PC-3 (cell line): ENCODE results near the gene KLK8. TPM values are rescaled to one million over a fixed set of nuclear protein-coding genes. Genes with fewer than 3 reads are reported as not detected.

Source experiments
- ATAC-seq: fragments of 200-7000 bp; cut with Tn5 transposase; 2 replicates; pipeline ENCODE4 v1.9.1; 2020; ENCODE audit warnings: mild to moderate bottlenecking, moderate library complexity
- BruUV-seq: library from RNA; stranded (reverse); fragments of 400-500 nt; replicated peaks from 2 replicates; lab custom pipeline; 2021; lab: Mats Ljungman, UMichigan
- CTCF ChIA-PET: fragments of 300-600 bp; sonication (Branson Sonifier 250); formaldehyde crosslinking; loops from one replicate; lab custom pipeline; 2022; ENCODE audit warnings: antibody characterized with exemption; lab: Charles Lee
- POLR2A ChIA-PET: fragments of 300-600 bp; sonication (Branson Sonifier 250); formaldehyde crosslinking; loops from one replicate; lab custom pipeline; 2022; ENCODE audit warnings: antibody characterized with exemption; ENCODE audit not compliant: unreplicated experiment; lab: Charles Lee
- DNase-seq: peaks from one replicate; pipeline ENCODE4 v3.0.0-alpha.2; 2015
- H2AFZ ChIP-seq: fragments of 300-600 bp; sonication (generic); 2 replicates; pipeline ENCODE4 v1.6.0; 2016; ENCODE audit warnings: antibody characterized with exemption, low read length
- H3F3A ChIP-seq: fragments of 300-600 bp; sonication (generic); one replicate; pipeline ENCODE4 v1.6.0; 2017; ENCODE audit warnings: antibody characterized with exemption, low read length, control low read depth, mild to moderate bottlenecking; ENCODE audit not compliant: unreplicated experiment
- H3K27ac ChIP-seq: fragments of 300-600 bp; sonication (generic); 2 replicates; pipeline ENCODE4 v1.5.1; 2016; ENCODE audit warnings: mild to moderate bottlenecking, low read length
- H3K27me3 ChIP-seq: fragments of 300-600 bp; sonication (generic); 2 replicates; pipeline ENCODE4 v1.6.1; 2016; ENCODE audit warnings: low read length, mixed read lengths
- H3K36me3 ChIP-seq: fragments of 300-600 bp; sonication (generic); 2 replicates; pipeline ENCODE4 v1.6.1; 2016; ENCODE audit warnings: low read depth, mixed run types, low read length, mixed read lengths
- H3K4me1 ChIP-seq: fragments of 300-600 bp; sonication (generic); 2 replicates; pipeline ENCODE4 v1.5.1; 2016; ENCODE audit warnings: low read length; ENCODE audit not compliant: insufficient read depth
- H3K4me2 ChIP-seq: fragments of 300-600 bp; sonication (generic); 2 replicates; pipeline ENCODE4 v1.6.0; 2016; ENCODE audit warnings: low read length
- H3K4me3 ChIP-seq: fragments of 300-600 bp; sonication (generic); 2 replicates; pipeline ENCODE4 v1.5.1; 2016; ENCODE audit warnings: mild to moderate bottlenecking, low read length, mixed read lengths
- H3K79me2 ChIP-seq: fragments of 300-600 bp; sonication (generic); 2 replicates; pipeline ENCODE4 v1.6.1; 2017; ENCODE audit warnings: low read length, mixed read lengths
- H3K9ac ChIP-seq: fragments of 300-600 bp; sonication (generic); 2 replicates; pipeline ENCODE4 v1.6.0; 2016; ENCODE audit warnings: mild to moderate bottlenecking, low read length
- H3K9me2 ChIP-seq: fragments of 300-600 bp; sonication (generic); replicated peaks from 2 replicates; pipeline ENCODE4 v1.6.1; 2016; ENCODE audit warnings: mixed run types, low read length, mixed read lengths
- H3K9me3 ChIP-seq: fragments of 300-600 bp; sonication (generic); 2 replicates; pipeline ENCODE4 v1.6.1; 2016; ENCODE audit warnings: low read length, mixed read lengths
- H4K20me1 ChIP-seq: fragments of 300-600 bp; sonication (generic); 2 replicates; pipeline ENCODE4 v1.6.1; 2016; ENCODE audit warnings: low read length, mixed read lengths
- EZH2 ChIP-seq: fragments of 300-600 bp; sonication (generic); IDR thresholded peaks from one replicate; pipeline ENCODE4 v1.6.1; 2017; ENCODE audit warnings: antibody characterized with exemption, mild to moderate bottlenecking, low read length; ENCODE audit not compliant: unreplicated experiment
- EZH2phosphoT487 ChIP-seq: fragments of 300-600 bp; sonication (generic); IDR thresholded peaks from 2 replicates; pipeline ENCODE4 v1.6.1; 2018; ENCODE audit warnings: mild to moderate bottlenecking, antibody characterized with exemption, low read length, borderline replicate concordance
- intact Hi-C: fragments of 100-400 bp; cut with micrococcal nuclease; formaldehyde crosslinking; loops from 2 replicates; pipeline ENCODE4 v1.9.0; 2023
- total RNA-seq: library from RNA; depleted of rRNA; stranded (reverse); fragments of >200 nt; gene quantifications from 2 replicates; pipeline ENCODE4 v1.2.3, GENCODE V29; 2014
- TF ChIP-seq, protein P1 (sequence below): fragments of 300-600 bp; sonication (generic); conservative IDR thresholded peaks from 2 replicates; pipeline ENCODE4 v1.5.1; 2017; ENCODE audit warnings: antibody characterized with exemption, low read depth, mild to moderate bottlenecking, low read length

KLK8 gene
- total RNA-seq, 1 experiment from 2014 or later = 2.3 TPM

DNA sequence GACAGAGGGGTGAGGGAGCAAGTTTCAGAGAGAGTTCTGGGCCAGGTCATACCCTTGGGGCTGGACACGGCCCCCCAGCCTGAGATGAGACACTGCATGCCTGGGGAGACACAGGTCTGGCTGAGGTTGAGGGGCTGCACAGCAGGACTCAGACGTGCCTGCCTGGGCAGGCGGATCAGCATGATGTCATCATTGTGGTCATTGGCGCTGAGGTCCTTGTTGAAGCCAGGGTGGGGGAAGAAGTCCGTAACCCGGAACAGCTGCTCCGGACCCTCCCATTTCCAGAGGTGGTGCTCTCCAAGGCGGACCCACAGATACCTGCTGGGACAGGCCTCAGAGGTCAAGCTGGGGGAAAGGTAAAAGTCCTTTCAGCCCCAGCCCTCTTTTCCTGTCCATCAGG, 5.0 kb upstream of the KLK8 start:
- Histone ChIP-seq H3K4me3 (no peak overlapping the region), H4K20me1 (no peaks in the 10 kb centered on the region), H2AFZ (no peak overlapping the region), H3K9ac (no peak overlapping the region), H3K4me1 (peaks cover 21% of the 10 kb centered on the region), H3F3A (no peaks in the 10 kb centered on the region), H3K9me2 (no peaks in the 10 kb centered on the region), H3K4me2 (no peak overlapping the region), H3K27ac (no peak overlapping the region), H3K36me3 (no peaks in the 10 kb centered on the region), H3K79me2 (no peaks in the 10 kb centered on the region), H3K27me3 (no peaks in the 10 kb centered on the region), H3K9me3 (no peaks in the 10 kb centered on the region)
- ChIA-PET POLR2A (no interaction called here), CTCF (no interaction called here)
- ATAC-seq = no peak
- TF ChIP-seq EZH2 = no peak
- BruUV-seq = no TSS peak
- intact Hi-C loops = no loop called here
- no peak for DNase-seq

DNA sequence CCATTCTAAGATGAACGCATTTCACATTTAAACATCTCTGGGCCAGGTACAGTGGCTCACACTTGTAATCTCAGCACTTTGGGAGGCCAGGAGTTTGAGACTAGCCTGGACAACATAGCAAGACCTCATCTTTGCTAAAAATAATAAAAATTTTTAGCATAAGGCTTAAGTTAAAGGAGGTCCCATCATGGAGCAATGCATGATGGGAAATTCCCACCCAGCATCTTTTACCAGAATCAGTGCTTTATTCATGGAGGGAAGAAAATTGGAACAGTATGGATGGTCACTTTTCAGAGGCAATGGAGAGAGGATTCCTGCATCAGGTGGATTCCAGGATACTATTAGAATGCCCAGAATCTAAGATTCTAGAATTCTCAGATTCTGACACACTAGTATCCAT, 3.8 kb upstream of the KLK8 start:
- TF ChIP-seq EZH2 (no peak), EZH2phosphoT487 (no peak)
- TF ChIP-seq, protein P1, sequence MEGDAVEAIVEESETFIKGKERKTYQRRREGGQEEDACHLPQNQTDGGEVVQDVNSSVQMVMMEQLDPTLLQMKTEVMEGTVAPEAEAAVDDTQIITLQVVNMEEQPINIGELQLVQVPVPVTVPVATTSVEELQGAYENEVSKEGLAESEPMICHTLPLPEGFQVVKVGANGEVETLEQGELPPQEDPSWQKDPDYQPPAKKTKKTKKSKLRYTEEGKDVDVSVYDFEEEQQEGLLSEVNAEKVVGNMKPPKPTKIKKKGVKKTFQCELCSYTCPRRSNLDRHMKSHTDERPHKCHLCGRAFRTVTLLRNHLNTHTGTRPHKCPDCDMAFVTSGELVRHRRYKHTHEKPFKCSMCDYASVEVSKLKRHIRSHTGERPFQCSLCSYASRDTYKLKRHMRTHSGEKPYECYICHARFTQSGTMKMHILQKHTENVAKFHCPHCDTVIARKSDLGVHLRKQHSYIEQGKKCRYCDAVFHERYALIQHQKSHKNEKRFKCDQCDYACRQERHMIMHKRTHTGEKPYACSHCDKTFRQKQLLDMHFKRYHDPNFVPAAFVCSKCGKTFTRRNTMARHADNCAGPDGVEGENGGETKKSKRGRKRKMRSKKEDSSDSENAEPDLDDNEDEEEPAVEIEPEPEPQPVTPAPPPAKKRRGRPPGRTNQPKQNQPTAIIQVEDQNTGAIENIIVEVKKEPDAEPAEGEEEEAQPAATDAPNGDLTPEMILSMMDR = no peak
- H3K4me1 ChIP-seq = peaks cover 16% of the 10 kb centered on the region
- H3K79me2 ChIP-seq = no peaks in the 10 kb centered on the region
- BruUV-seq = no TSS peak
- ATAC-seq = no peak
- no peak overlapping the region for H3K27ac ChIP-seq
- ChIA-PET CTCF (no interaction called here), POLR2A (no interaction called here)
- H3K36me3 ChIP-seq = no peaks in the 10 kb centered on the region
- no peak overlapping the region for H3K4me3 ChIP-seq
- no peak overlapping the region for H2AFZ ChIP-seq
- no peak overlapping the region for H3K4me2 ChIP-seq
- no peaks in the 10 kb centered on the region for H3K27me3 ChIP-seq
- DNase-seq = no peak
- intact Hi-C loops = no loop called here
- no peaks in the 10 kb centered on the region for H3F3A ChIP-seq
- H3K9me2 ChIP-seq = no peaks in the 10 kb centered on the region
- H3K9ac ChIP-seq = no peak overlapping the region
- no peaks in the 10 kb centered on the region for H4K20me1 ChIP-seq
- H3K9me3 ChIP-seq = no peaks in the 10 kb centered on the region

DNA sequence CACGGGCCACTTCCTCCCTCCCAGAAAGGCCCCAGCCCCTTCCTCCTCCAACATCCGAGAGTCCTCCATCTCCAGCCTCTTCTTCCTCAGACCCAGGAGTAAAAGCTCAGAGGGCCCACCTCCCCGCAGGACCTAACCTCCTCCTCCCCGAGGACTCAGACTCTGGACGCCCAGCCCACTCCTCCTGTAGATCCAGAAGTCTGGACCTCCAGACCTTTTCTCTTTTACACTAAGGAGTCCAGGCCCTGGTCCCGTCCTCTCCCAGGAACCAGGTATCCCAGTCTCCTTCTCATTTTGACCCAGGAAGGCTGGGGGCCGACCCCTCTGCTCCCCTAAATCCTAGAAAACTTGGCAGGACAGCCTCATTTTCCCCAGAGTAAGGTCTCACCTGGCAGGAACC, 1.9 kb upstream of the KLK8 start:
- Histone ChIP-seq H3K9me2 (no peaks in the 10 kb centered on the region), H2AFZ (no peak overlapping the region), H3K4me1 (peaks cover 11% of the 10 kb centered on the region), H3F3A (no peaks in the 10 kb centered on the region), H3K27me3 (no peaks in the 10 kb centered on the region), H3K9ac (no peak overlapping the region), H3K79me2 (no peaks in the 10 kb centered on the region), H3K9me3 (no peaks in the 10 kb centered on the region), H3K27ac (no peak overlapping the region), H3K4me2 (no peak overlapping the region), H3K36me3 (no peaks in the 10 kb centered on the region), H4K20me1 (no peaks in the 10 kb centered on the region), H3K4me3 (no peak overlapping the region)
- ChIA-PET CTCF (no interaction called here), POLR2A (no interaction called here)
- no peak for TF ChIP-seq EZH2
- no peak for TF ChIP-seq EZH2phosphoT487
- ATAC-seq (no peak), DNase-seq (no peak)
- no TSS peak for BruUV-seq
- intact Hi-C loops = no loop called here
